Kasumi-1 (cell line): Measurements from ENCODE around the gene TAGLN2.
"Not testable (repeated sequence)": the region's sequence is repeated elsewhere in the genome, so short reads cannot be mapped to it uniquely, and the experiment has no call there.

Experiments
- DNase-seq, 2 experiments: peaks; one replicate each; lab custom pipeline; 2025; lab: John Stamatoyannopoulos, UW

Gene TAGLN2

GRCh38 chr1:159899634-159900033 is 25.7 kb downstream of the TAGLN2 start:
- not testable (repeated sequence) for DNase-seq

GRCh38 chr1:159898527-159898926 is 26.8 kb downstream of the TAGLN2 start:
- DNase-seq, result peak; percentile 34 to 37

- DNase-seq, result peak; percentile 38 to 43
Measured at GRCh38 chr1:159897962-159898361, 27.3 kb downstream of the TAGLN2 start.

- no peak for DNase-seq
Measured at GRCh38 chr1:159896546-159896930, 28.8 kb downstream of the TAGLN2 start.

- DNase-seq, result no peak
Measured at GRCh38 chr1:159895836-159896545, 29.3 kb downstream of the TAGLN2 start.

GRCh38 chr1:159895286-159895685 is 30.0 kb downstream of the TAGLN2 start:
- DNase-seq, result no peak

GRCh38 chr1:159892944-159893343 is 32.4 kb downstream of the TAGLN2 start:
- DNase-seq, result no peak

GRCh38 chr1:159891275-159892157 is 33.8 kb downstream of the TAGLN2 start:
- DNase-seq, result peak; percentile 54 to 64

- DNase-seq, result no peak
Measured at GRCh38 chr1:159890390-159890789, 34.9 kb downstream of the TAGLN2 start.

GRCh38 chr1:159889821-159890252 is 35.5 kb downstream of the TAGLN2 start:
- DNase-seq, result peak; percentile 79 to 85

GRCh38 chr1:159889202-159889601 is 36.1 kb downstream of the TAGLN2 start:
- DNase-seq, result no peak

GRCh38 chr1:159884296-159884695 is 41.0 kb downstream of the TAGLN2 start:
- no peak for DNase-seq

- no peak for DNase-seq
Measured at GRCh38 chr1:159883134-159883533, 42.2 kb downstream of the TAGLN2 start.

- DNase-seq, result no peak
Measured at GRCh38 chr1:159882527-159882862, 42.8 kb downstream of the TAGLN2 start.

GRCh38 chr1:159881622-159882526 is 43.4 kb downstream of the TAGLN2 start:
- peak in 1 of 2 experiments; percentile 9 for DNase-seq

- no peak for DNase-seq
Measured at GRCh38 chr1:159880430-159880829, 44.9 kb downstream of the TAGLN2 start.

GRCh38 chr1:159879977-159880376 is 45.3 kb downstream of the TAGLN2 start:
- peak in 1 of 2 experiments; percentile 20 for DNase-seq

- DNase-seq, result no peak
Measured at GRCh38 chr1:159879136-159879535, 46.2 kb downstream of the TAGLN2 start.

GRCh38 chr1:159877695-159878444 is 47.4 kb downstream of the TAGLN2 start:
- no peak for DNase-seq

- DNase-seq, result no peak
Measured at GRCh38 chr1:159873530-159874143, 51.7 kb downstream of the TAGLN2 start.

GRCh38 chr1:159872891-159873290 is 52.4 kb downstream of the TAGLN2 start:
- no peak for DNase-seq
